Measurements from ENCODE around the gene IL19.

GRCh38 chr1:206883160-206883559 lies 112.6 kb downstream of the IL19 start:
- TF ChIP-seq CTCF (IDR thresholded peaks at IDR 0.05; ENCODE audit: borderline replicate concordance, extremely low read depth, low read length, poor library complexity, severe bottlenecking) (no peak), EZH2 (IDR thresholded peaks at IDR 0.05; ENCODE audit: borderline replicate concordance, low read depth, low read length, severe bottlenecking) (no peak)
